Aorta (tissue), 5 donors: ENCODE measurements around the gene ELL3. TPM values are rescaled to one million over a fixed set of nuclear protein-coding genes. Genes with fewer than 3 reads are reported as not detected.
"Not testable (repeated sequence)": the region's sequence is repeated elsewhere in the genome, so short reads cannot be mapped to it uniquely, and the experiment has no call there.

Experiments
- ATAC-seq: fragments of 200-7000 bp; cut with Tn5 transposase; one replicate; pipeline ENCODE4 v1.9.1; 2022; ENCODE audit warnings: moderate library complexity; ENCODE audit not compliant: low FRiP score
- DNase-seq, 2 donors: peaks; one replicate each; pipeline ENCODE4 v3.0.0-alpha.2; 2020
- H3K27ac ChIP-seq, 2 donors: one replicate each; pipeline ENCODE4 v1.5.1; 2013; ENCODE audit warnings: low read length in 2 of 2, mild to moderate bottlenecking in 2 of 2, moderate library complexity in 2 of 2, control low read depth in 1 of 2, inconsistent platforms in 1 of 2, low read depth in 1 of 2
- H3K27me3 ChIP-seq, 2 donors: one replicate each; pipeline ENCODE4 v1.6.1; 2013; ENCODE audit warnings: control low read depth in 1 of 2, low read length in 1 of 2, mild to moderate bottlenecking in 1 of 2, moderate library complexity in 1 of 2; ENCODE audit not compliant: insufficient read depth in 2 of 2, control insufficient read depth in 1 of 2
- H3K36me3 ChIP-seq, 2 donors: one replicate each; pipeline ENCODE4 v1.6.1; 2013; ENCODE audit warnings: control low read depth in 1 of 2, low read length in 1 of 2, mild to moderate bottlenecking in 1 of 2; ENCODE audit not compliant: insufficient read depth in 2 of 2, control insufficient read depth in 1 of 2
- H3K4me1 ChIP-seq, 2 donors: one replicate each; pipeline ENCODE4 v1.6.1; 2013; ENCODE audit warnings: low read length in 2 of 2, control low read depth in 1 of 2, mild to moderate bottlenecking in 1 of 2, moderate library complexity in 1 of 2; ENCODE audit not compliant: insufficient read depth in 2 of 2, control insufficient read depth in 1 of 2
- H3K4me3 ChIP-seq, 2 donors: one replicate each; pipeline ENCODE4 v1.5.1; 2013; ENCODE audit warnings: low read length in 2 of 2, control low read depth in 1 of 2, mild to moderate bottlenecking in 1 of 2
- H3K9me3 ChIP-seq: one replicate; pipeline ENCODE4 v1.6.1; 2013; ENCODE audit warnings: mild to moderate bottlenecking, low read length; ENCODE audit not compliant: control insufficient read depth
- WGBS, 2 donors: extraction: QIAGEN DNeasy Blood & Tissue Kit; methylation state at CpG; one replicate each; pipeline ENCODE4 v1.1.7; 2013; 5-methylcytosine and 5-hydroxymethylcytosine counted together
- intact Hi-C, 2 donors: fragments of 100-400 bp; cut with DNase I; formaldehyde crosslinking; loops; one replicate each; pipeline versions ENCODE4 v1.14.2 to v1.15.0; 2022
- polyA plus RNA-seq, 2 donors: library from polyadenylated mRNA; stranded (reverse); fragments of 200-250 nt; gene quantifications; one replicate each; pipeline ENCODE4 v1.2.3, GENCODE V29; 2013
- total RNA-seq, 2 donors: library from RNA; stranded (reverse); fragmentation: NEBNext Ultra II Directional; extraction: Animal tissue kit (Norgen Biotek cat#: 25700); gene quantifications; one replicate each; pipeline ENCODE4 v1.2.1, GENCODE V29; 2021
- donor health status: healthy with polysubstance abuse.
- donor health status: Bipolar disorder and iron deficiency.
- donor health status: DM: no; HTN: no; CAD: no.
- donor health status: DM: no; HTN: no; CAD: no.
- donor health status: DM: yes; HTN: yes; CAD: no.

Gene ELL3
- total and polyA plus RNA-seq, 4 donors, result 2.5 to 7.9 (median 6.2) TPM

GRCh38 chr15:43802676-43803075, 25.9 kb upstream of the ELL3 start:
- H3K27ac ChIP-seq, ATAC-seq: not testable (repeated sequence)
- 92 to 95% methylated on average over 7 of the region's 7 CpGs for WGBS, 2 donors

GRCh38 chr15:43800286-43801141, 23.7 kb upstream of the ELL3 start, which contains the start of gene HYPK:
TSS of gene HYPK (plus strand) at chr15:43800599. CDS start at chr15:43800623, 24 bp downstream.
- Histone ChIP-seq H3K27ac (peak within 1 kb of the TSS; percentile 23 to 89), H3K4me1 (no peaks in the 10 kb centered on the region), H3K36me3 (peaks cover 4 to 10% of the 10 kb centered on the region in 2 donors), H3K9me3 (no peaks in the 10 kb centered on the region), H3K27me3 (no peaks in the 10 kb centered on the region), H3K4me3 (peak within 1 kb of the TSS; percentile 60 to 93)
- ATAC-seq, result peak; percentile 95
- WGBS, 2 donors, result 6 to 7% methylated on average over 44 of the region's 44 CpGs
- intact Hi-C loops, result no loop called here
- peak; percentile 96 to 97 for DNase-seq

More at GRCh38 chr15:43802676-43803075, 25.9 kb upstream of the ELL3 start:
- H3K36me3 ChIP-seq, H3K4me3 ChIP-seq, H3K4me1 ChIP-seq, H3K27me3 ChIP-seq, intact Hi-C loops, H3K9me3 ChIP-seq, DNase-seq: not testable (repeated sequence)

- no peak for DNase-seq
- H3K4me3 ChIP-seq, result peak within 1 kb of the TSS; percentile 60 to 93
- no peaks in the 10 kb centered on the region for H3K27me3 ChIP-seq
- intact Hi-C loops, result no loop called here
- 90 to 95% methylated on average over 8 of the region's 8 CpGs for WGBS, 2 donors
- H3K4me1 ChIP-seq, result peaks cover 0 to 4% of the 10 kb centered on the region in 2 donors
- H3K27ac ChIP-seq, result peak within 1 kb of the TSS; percentile 23 to 89
- no peaks in the 10 kb centered on the region for H3K9me3 ChIP-seq
- peaks cover 3 to 11% of the 10 kb centered on the region in 2 donors for H3K36me3 ChIP-seq
- peak; percentile 6 for ATAC-seq
These were observed 23.1 kb upstream of the ELL3 start, which contains the start of gene SERINC4 for GRCh38 chr15:43799945-43800285. TSS of gene SERINC4 (minus strand) at chr15:43800220. CDS start at chr15:43799986, 234 bp downstream.

- peaks cover 0 to 9% of the 10 kb centered on the region in 2 donors for H3K36me3 ChIP-seq
- 90 to 93% methylated on average over 16 of the region's 16 CpGs for WGBS, 2 donors
These were observed 22.6 kb upstream of the ELL3 start for GRCh38 chr15:43799209-43799944.

GRCh38 chr15:43796566-43796965, 19.8 kb upstream of the ELL3 start:
- Histone ChIP-seq H3K9me3 (no peaks in the 10 kb centered on the region), H3K27ac (no peak overlapping the region), H3K4me1 (peaks cover 0 to 15% of the 10 kb centered on the region in 2 donors), H3K27me3 (no peaks in the 10 kb centered on the region), H3K4me3 (no peak overlapping the region), H3K36me3 (peaks cover 0 to 9% of the 10 kb centered on the region in 2 donors)
- 83 to 85% methylated on average over 3 of the region's 3 CpGs for WGBS, 2 donors
- DNase-seq (no peak), ATAC-seq (no peak)
- intact Hi-C loops, result no loop called here

More at GRCh38 chr15:43799209-43799944, 22.6 kb upstream of the ELL3 start:
- no peaks in the 10 kb centered on the region for H3K27me3 ChIP-seq
- DNase-seq (no peak), ATAC-seq (no peak)
- peak overlapping the region; percentile 23 to 89 for H3K27ac ChIP-seq
- no peak overlapping the region for H3K4me3 ChIP-seq
- H3K9me3 ChIP-seq, result no peaks in the 10 kb centered on the region
- intact Hi-C loops, result no loop called here
- peaks cover 0 to 7% of the 10 kb centered on the region in 2 donors for H3K4me1 ChIP-seq

GRCh38 chr15:43795997-43796396, 19.2 kb upstream of the ELL3 start:
- no peak overlapping the region for H3K27ac ChIP-seq
- H3K4me3 ChIP-seq, result no peak overlapping the region
- intact Hi-C loops, result no loop called here
- peaks cover 0 to 9% of the 10 kb centered on the region in 2 donors for H3K36me3 ChIP-seq
- DNase-seq (no peak), ATAC-seq (no peak)
- no peaks in the 10 kb centered on the region for H3K27me3 ChIP-seq
- H3K4me1 ChIP-seq, result peaks cover 0 to 15% of the 10 kb centered on the region in 2 donors
- no peaks in the 10 kb centered on the region for H3K9me3 ChIP-seq

GRCh38 chr15:43795197-43795596, 18.4 kb upstream of the ELL3 start:
- Histone ChIP-seq H3K4me3 (no peak overlapping the region), H3K27ac (peak overlapping the region in 1 of 2 donors; percentile 6), H3K4me1 (peaks cover 0 to 15% of the 10 kb centered on the region in 2 donors), H3K36me3 (peaks cover 0 to 9% of the 10 kb centered on the region in 2 donors), H3K27me3 (no peaks in the 10 kb centered on the region), H3K9me3 (no peaks in the 10 kb centered on the region)
- intact Hi-C loops, result no loop called here
- WGBS, 2 donors, result 90 to 91% methylated on average over 2 of the region's 2 CpGs
- ATAC-seq (no peak), DNase-seq (no peak)

- Histone ChIP-seq H3K4me1 (peaks cover 0 to 15% of the 10 kb centered on the region in 2 donors), H3K4me3 (no peak overlapping the region), H3K27ac (peak overlapping the region in 1 of 2 donors; percentile 17), H3K36me3 (peaks cover 0 to 9% of the 10 kb centered on the region in 2 donors), H3K27me3 (no peaks in the 10 kb centered on the region), H3K9me3 (no peaks in the 10 kb centered on the region)
- intact Hi-C loops, result no loop called here
- 54% methylated on average over 9 of the region's 9 CpGs for WGBS, 2 donors
- no peak for ATAC-seq
- DNase-seq, result no peak
These were observed 17.7 kb upstream of the ELL3 start for GRCh38 chr15:43794269-43795037.
